Measurements from ENCODE around the gene MRPL51. TPM values are rescaled to one million over a fixed set of nuclear protein-coding genes. Genes with fewer than 3 reads are reported as not detected.

Gene MRPL51
- total and polyA plus RNA-seq, 2 of the 8 experiments (the other 6 are each of a cell fraction or from before 2014, with no cell fraction given): 119 to 331 TPM

- Histone ChIP-seq H3K14ac (ENCODE audit: insufficient read length) (no peak overlapping the region), H3K79me2 (ENCODE audit: control insufficient read depth in 1 of 2, insufficient read depth in 2 of 2, low read length in 2 of 2) (peaks cover 0 to 38% of the 10 kb centered on the region in 2 experiments; a peak in 3 of 4 replicates), H3K23ac (ENCODE audit: insufficient read length) (no peak overlapping the region), H3K27me3 (replicated peaks in 1 of 4; ENCODE audit: control insufficient read depth in 3 of 4, extremely low read depth in 1 of 4, insufficient read depth in 3 of 4, low read length in 3 of 4) (no peaks in the 10 kb centered on the region), H2BK20ac (ENCODE audit: low read length) (no peak overlapping the region), H3K4ac (replicated peaks; ENCODE audit: insufficient read length, low read depth, low read length) (no peak overlapping the region), H2BK5ac (ENCODE audit: low read depth, low read length) (no peak overlapping the region), H3K9ac (replicated peaks in 1 of 4; ENCODE audit: extremely low read depth in 1 of 4, low read depth in 3 of 4, low read length in 3 of 4) (peak overlapping the region in 2 of 4 experiments; percentile 20 to 39; a peak in 2 of 7 replicates), H2BK12ac (ENCODE audit: low read depth, low read length) (no peak overlapping the region), H4K5ac (ENCODE audit: insufficient read length, low read depth, low read length) (no peak overlapping the region), H4K20me1 (replicated peaks in 1 of 2; ENCODE audit: control insufficient read depth in 1 of 2, insufficient read depth in 2 of 2, low read length in 2 of 2) (peaks cover 4% of the 10 kb centered on the region in 2 experiments), H3K56ac (replicated peaks; ENCODE audit: insufficient read length, low read depth, low read length) (no peak overlapping the region), H3K4me1 (replicated peaks in 1 of 4; ENCODE audit: control insufficient read depth in 3 of 4, insufficient read depth in 4 of 4, low read length in 3 of 4) (peaks cover 0 to 6% (median 4%) of the 10 kb centered on the region in 4 experiments; a peak in 4 of 7 replicates), H2BK120ac (replicated peaks; ENCODE audit: low read depth, low read length) (no peak overlapping the region), H4K8ac (ENCODE audit: extremely low read depth, insufficient read depth, low read length) (no peak overlapping the region), H3K9me3 (ENCODE audit: insufficient read depth in 2 of 2, low read depth in 1 of 2, low read length in 1 of 2) (no peaks in the 10 kb centered on the region), H3K36me3 (ENCODE audit: control insufficient read depth in 2 of 4, insufficient read depth in 4 of 4, low read length in 3 of 4) (peaks cover 5 to 44% (median 23%) of the 10 kb centered on the region in 4 experiments; a peak in 7 of 8 replicates), H3K18ac (ENCODE audit: extremely low read depth, low read length) (no peak overlapping the region), H2AK5ac (ENCODE audit: low read depth, low read length) (no peak overlapping the region), H4K91ac (replicated peaks; ENCODE audit: insufficient read length, low read length) (no peak overlapping the region), H3K4me2 (ENCODE audit: insufficient read depth in 1 of 2, low read depth in 2 of 2, low read length in 2 of 2) (peak overlapping the region; percentile 86 to 88), H3K4me3 (ENCODE audit: extremely low read depth in 1 of 4, insufficient read depth in 2 of 4, low read depth in 3 of 4, low read length in 4 of 4) (peak overlapping the region; percentile 60 to 93 (median 86); a peak in 7 of 8 replicates), H2BK15ac (ENCODE audit: low read length) (no peak overlapping the region), H3K23me2 (ENCODE audit: low read depth, low read length) (peaks cover 7% of the 10 kb centered on the region), H2AFZ (ENCODE audit: low read length) (no peak overlapping the region), H3K79me1 (ENCODE audit: low read depth, low read length) (peaks cover 3% of the 10 kb centered on the region), H3K27ac (ENCODE audit: low read depth, low read length) (no peak overlapping the region)
- ChIA-PET POLR2A (ENCODE audit: partially characterized antibody) (interaction anchor here (0.8 to 3.9 kb wide), 10 partner anchors 8 to 111 kb away, joined by 3 to 39 read pairs (median 6); partner anchors contain the start of genes GAPDH, NOP2 and VAMP1), CTCF (ENCODE audit: partially characterized antibody) (interaction anchor here (0.6 to 3.0 kb wide), 7 partner anchors 11 to 340 kb away, joined by 3 to 15 read pairs (median 5); no protein-coding TSS in a partner anchor)
- DNase-seq (ENCODE audit: low read depth in 1 of 2, low spot score in 2 of 2) (no peak), FAIRE-seq (no peak)
- 92% methylated on average over 1 of the region's 1 CpG; no CpG with 5 or more reads in 1 of the 2 experiments for WGBS, 2 experiments (ENCODE audit: extremely low coverage in 1 of 2, insufficient coverage in 1 of 2, insufficient read length in 1 of 2, insufficient replicate concordance in 2 of 2, low coverage in 1 of 2, low lambda C conversion rate in 2 of 2, missing lambda C conversion rate in 1 of 2)
- no peak for TF ChIP-seq ASH2L (IDR thresholded peaks at IDR 0.05; ENCODE audit: low read length)
- TF ChIP-seq NRF1 (IDR thresholded peaks at IDR 0.05; ENCODE audit: low read depth, low read length): no peak
- no peak for TF ChIP-seq BACH1 (IDR thresholded peaks at IDR 0.05; ENCODE audit: low read length)
- TF ChIP-seq HDAC2 (IDR thresholded peaks at IDR 0.05; ENCODE audit: borderline replicate concordance in 1 of 2, low read depth in 2 of 2, low read length in 2 of 2): no peak
- no peak for TF ChIP-seq ZNF274 (IDR thresholded peaks at IDR 0.05; ENCODE audit: borderline replicate concordance, extremely low read depth, low read length)
- TF ChIP-seq CTCF (IDR thresholded peaks at IDR 0.05; ENCODE audit: control extremely low read depth in 1 of 3, insufficient read depth in 1 of 3, low read depth in 1 of 3, low read length in 3 of 3): no peak
- no peak for TF ChIP-seq CBX5 (IDR thresholded peaks at IDR 0.05; ENCODE audit: low read depth, low read length)
- no peak for TF ChIP-seq HDAC6 (IDR thresholded peaks at IDR 0.05; ENCODE audit: low read depth, low read length)
- TF ChIP-seq POU5F1 (IDR thresholded peaks at IDR 0.05; ENCODE audit: low read depth, low read length): no peak
- no peak for TF ChIP-seq CHD1 (IDR thresholded peaks at IDR 0.05; ENCODE audit: low read depth, low read length)
- no peak for TF ChIP-seq KDM5A (IDR thresholded peaks at IDR 0.05; ENCODE audit: low read length)
Measured at GRCh38 chr12:6494968-6495367, 1.9 kb upstream of the MRPL51 start.

Measured in H1 (cell line).